GM12865 (cell line): ENCODE results near the gene VASH2.

ENCODE experiments used
- DNase-seq: peaks from one replicate; pipeline ENCODE4 v3.0.0; 2010; ENCODE audit warnings: low read depth
- H3K4me3 ChIP-seq: 2 replicates; pipeline ENCODE4 v1.5.1; 2011; ENCODE audit warnings: mild to moderate bottlenecking, low read depth, low read length, control low read depth
- TF ChIP-seq, protein P1 (sequence below): IDR thresholded peaks from 2 replicates; pipeline ENCODE4 v1.5.1; 2011; ENCODE audit warnings: low read length, control low read depth, low read depth, inconsistent platforms; ENCODE audit not compliant: insufficient read depth; ENCODE audit errors: missing control alignments

The VASH2 gene

GRCh38 chr1:212920246-212920645 is 30.1 kb upstream of the VASH2 start:
- TF ChIP-seq, protein P1, sequence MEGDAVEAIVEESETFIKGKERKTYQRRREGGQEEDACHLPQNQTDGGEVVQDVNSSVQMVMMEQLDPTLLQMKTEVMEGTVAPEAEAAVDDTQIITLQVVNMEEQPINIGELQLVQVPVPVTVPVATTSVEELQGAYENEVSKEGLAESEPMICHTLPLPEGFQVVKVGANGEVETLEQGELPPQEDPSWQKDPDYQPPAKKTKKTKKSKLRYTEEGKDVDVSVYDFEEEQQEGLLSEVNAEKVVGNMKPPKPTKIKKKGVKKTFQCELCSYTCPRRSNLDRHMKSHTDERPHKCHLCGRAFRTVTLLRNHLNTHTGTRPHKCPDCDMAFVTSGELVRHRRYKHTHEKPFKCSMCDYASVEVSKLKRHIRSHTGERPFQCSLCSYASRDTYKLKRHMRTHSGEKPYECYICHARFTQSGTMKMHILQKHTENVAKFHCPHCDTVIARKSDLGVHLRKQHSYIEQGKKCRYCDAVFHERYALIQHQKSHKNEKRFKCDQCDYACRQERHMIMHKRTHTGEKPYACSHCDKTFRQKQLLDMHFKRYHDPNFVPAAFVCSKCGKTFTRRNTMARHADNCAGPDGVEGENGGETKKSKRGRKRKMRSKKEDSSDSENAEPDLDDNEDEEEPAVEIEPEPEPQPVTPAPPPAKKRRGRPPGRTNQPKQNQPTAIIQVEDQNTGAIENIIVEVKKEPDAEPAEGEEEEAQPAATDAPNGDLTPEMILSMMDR: no peak
- no peak overlapping the region for H3K4me3 ChIP-seq
- peak; percentile 33 for DNase-seq

DNA sequence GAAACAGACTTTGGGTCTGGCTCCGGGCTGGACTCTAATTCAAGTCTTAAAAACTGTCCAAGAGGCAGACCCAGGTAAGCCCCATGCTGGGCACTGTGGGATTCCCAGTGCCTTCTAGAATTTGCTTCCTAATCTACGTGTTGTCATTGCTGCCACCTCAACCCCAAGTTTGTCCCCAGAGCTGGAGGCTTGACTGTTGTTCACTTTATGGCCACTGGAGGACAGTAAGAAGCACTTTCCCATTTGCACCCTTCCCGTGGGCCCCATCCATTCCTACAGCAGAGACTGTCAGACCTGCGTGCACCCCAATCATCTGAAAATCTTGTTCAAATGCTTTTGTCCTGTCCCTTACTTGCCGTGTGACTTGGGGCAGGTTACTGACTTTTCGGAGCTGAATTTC is 29.4 kb upstream of the VASH2 start:
- DNase-seq: peak; percentile 46
- H3K4me3 ChIP-seq: no peak overlapping the region
- TF ChIP-seq, protein P1: peak; percentile 58

DNA sequence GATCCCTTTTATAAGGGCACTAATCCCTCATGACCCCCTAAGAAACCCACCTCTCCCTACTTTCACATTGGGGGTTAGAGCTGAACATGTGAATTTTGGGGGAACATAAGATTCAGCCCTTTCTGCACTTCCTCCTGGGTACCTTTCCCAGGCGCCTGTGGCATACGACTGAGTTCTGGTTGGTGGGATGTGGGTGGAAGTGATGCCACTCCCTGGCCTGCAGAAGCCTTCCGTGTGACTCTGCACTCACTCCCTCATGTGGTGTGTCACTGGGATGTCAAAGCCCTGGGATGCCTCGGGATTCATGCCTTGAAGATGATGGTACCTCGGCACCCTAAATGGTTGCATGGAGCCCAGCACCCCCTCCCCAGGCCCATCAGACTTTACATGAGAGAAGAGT is 28.3 kb upstream of the VASH2 start:
- no peak for DNase-seq
- TF ChIP-seq, protein P1: no peak
- H3K4me3 ChIP-seq: no peak overlapping the region

DNA sequence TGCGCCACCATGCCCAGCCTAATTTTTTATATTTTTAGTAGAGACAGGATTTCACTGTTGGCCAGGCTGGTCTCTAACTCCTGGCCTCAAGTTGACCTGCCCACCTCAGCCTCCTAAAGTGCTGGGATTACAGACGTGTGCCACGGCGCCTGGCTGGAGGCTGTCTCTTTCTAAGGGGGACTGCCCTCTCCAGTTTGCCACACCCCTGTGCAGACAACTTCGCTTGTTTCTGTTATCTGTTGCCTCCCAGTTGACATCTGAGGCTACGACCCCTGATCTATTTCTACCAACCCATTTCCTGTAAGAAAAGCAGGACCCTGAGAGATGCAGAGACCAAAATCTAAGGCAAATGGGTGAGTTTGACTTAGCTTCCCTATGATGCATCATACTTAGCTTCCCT is 24.0 kb upstream of the VASH2 start:
- no peak overlapping the region for H3K4me3 ChIP-seq
- no peak for DNase-seq
- TF ChIP-seq, protein P1: no peak

DNA sequence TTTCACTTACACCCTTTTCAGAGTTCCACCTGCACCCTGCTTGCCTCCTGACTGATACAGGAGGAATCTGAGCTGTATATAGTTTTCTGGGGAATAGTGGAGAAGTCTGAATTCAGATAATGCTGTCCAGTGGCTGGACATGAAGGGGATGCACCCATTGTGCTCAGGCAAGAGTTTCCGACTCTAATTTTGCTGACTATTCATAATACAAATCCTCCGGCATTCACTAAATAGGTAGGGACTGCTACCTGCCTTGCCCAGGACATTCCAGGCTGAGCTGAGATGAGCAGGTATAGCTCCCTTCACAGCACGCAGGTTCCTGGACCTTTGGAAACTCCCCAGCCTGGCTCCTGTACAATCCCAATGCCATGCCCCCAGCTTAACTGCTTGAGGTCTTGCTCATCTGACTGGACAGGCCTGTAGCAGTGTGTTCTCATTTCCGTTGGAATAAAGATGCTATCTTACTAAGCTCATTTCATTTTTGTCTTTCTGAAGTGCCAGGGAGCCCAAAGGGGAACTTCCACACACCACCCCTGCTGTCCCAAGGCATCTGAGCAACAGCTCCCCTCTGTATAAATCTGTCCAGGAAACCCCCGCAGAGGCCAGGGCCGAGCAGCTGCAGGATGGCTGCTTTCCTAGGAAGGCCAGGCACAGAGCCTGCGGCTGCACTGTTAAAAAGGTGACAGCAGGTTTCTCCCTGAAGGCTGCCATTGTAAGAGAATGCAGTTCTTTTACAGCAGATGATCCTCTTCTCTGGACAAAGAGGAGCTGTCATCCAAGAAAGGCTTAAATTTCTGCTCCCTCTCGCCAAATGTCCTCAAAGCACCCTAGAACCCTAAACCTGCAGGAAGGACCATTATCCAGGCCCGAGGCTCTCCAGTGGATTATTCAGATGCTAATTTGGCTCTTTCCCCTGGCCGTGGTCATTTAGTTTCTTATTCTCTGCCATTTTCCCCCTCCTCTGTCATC is 21.7 kb upstream of the VASH2 start:
- no peak overlapping the region for H3K4me3 ChIP-seq
- peak; percentile 77 for DNase-seq
- TF ChIP-seq, protein P1: no peak

DNA sequence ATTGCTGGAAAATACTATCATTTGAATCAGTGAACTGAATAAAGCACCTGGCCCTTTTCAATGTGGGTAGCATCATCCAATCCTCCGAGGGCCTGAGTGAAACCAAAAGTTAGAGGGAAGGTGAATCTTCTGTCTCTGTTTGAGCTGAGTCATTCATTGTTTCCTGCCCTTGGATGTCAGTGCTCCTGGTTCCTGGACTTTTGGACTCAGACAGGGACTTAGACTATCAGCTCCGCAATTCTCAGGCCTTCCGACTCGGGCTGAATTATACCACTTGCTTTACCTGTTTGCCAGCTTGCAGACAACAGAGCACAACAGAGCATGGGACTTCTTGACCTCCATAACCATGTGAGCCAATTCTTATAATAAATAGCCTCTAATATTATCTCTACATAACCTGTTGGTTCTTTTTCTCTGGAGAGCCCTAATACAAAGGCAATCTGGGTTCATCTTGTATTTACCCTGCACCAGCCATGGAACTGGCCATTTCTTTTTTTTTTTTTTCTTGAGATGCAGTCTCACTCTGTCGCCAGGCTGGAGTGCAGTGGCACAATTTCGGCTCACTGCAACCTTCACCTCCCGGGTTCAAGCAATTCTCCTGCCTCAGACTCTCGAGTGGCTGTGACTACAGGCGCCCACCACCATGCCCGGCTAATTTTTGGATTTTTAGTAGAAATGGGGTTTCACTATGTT is 19.2 kb upstream of the VASH2 start:
- 0 out of 2 replicates have a peak overlapping the region, but pooled peaks have one; percentile 6 for H3K4me3 ChIP-seq
- TF ChIP-seq, protein P1: no peak
- peak; percentile 54 for DNase-seq
